ENCODE data around the gene MFSD6. TPM values are rescaled to one million over a fixed set of nuclear protein-coding genes. Genes with fewer than 3 reads are reported as not detected.

Gene MFSD6
- total RNA-seq, 4 donors from 2014 or later: 132 to 189 (median 182) TPM

DNA sequence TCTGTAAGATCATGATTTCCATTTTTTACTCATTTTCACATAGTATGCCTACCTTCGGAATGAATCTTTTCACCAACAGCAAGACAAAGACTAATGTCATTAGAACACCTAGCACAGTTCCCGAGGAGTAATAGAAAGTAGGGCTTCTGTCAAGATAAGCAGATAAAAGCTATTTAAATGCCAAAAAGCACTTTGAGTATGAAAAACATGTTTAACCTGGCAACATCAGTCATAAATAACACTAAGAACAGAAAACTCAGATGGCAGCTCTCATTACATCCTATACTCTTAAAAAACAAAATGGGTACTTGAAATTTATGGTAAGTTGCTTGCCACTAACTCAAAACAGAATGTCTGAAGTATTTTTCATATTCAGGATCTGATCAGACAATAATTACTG is 109.3 kb downstream of the MFSD6 start:
- no peaks in the 10 kb centered on the region for H3K36me3 ChIP-seq
- WGBS, 2 donors: 93 to 96% methylated on average over 2 of the region's 2 CpGs
- TF ChIP-seq POLR2A (IDR thresholded peaks at IDR 0.05): no peak
- TF ChIP-seq, protein P1, sequence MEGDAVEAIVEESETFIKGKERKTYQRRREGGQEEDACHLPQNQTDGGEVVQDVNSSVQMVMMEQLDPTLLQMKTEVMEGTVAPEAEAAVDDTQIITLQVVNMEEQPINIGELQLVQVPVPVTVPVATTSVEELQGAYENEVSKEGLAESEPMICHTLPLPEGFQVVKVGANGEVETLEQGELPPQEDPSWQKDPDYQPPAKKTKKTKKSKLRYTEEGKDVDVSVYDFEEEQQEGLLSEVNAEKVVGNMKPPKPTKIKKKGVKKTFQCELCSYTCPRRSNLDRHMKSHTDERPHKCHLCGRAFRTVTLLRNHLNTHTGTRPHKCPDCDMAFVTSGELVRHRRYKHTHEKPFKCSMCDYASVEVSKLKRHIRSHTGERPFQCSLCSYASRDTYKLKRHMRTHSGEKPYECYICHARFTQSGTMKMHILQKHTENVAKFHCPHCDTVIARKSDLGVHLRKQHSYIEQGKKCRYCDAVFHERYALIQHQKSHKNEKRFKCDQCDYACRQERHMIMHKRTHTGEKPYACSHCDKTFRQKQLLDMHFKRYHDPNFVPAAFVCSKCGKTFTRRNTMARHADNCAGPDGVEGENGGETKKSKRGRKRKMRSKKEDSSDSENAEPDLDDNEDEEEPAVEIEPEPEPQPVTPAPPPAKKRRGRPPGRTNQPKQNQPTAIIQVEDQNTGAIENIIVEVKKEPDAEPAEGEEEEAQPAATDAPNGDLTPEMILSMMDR (IDR thresholded peaks at IDR 0.05): no peak
- H3K27ac ChIP-seq: no peak overlapping the region
- H3K4me3 ChIP-seq (replicated peaks in 1 of 3): no peak overlapping the region
- H3K4me1 ChIP-seq: no peaks in the 10 kb centered on the region
- intact Hi-C loops (cut with DNase I): no loop called here
- DNase-seq: no peak
- H3K27me3 ChIP-seq: no peaks in the 10 kb centered on the region
- no peaks in the 10 kb centered on the region for H3K9me3 ChIP-seq

DNA sequence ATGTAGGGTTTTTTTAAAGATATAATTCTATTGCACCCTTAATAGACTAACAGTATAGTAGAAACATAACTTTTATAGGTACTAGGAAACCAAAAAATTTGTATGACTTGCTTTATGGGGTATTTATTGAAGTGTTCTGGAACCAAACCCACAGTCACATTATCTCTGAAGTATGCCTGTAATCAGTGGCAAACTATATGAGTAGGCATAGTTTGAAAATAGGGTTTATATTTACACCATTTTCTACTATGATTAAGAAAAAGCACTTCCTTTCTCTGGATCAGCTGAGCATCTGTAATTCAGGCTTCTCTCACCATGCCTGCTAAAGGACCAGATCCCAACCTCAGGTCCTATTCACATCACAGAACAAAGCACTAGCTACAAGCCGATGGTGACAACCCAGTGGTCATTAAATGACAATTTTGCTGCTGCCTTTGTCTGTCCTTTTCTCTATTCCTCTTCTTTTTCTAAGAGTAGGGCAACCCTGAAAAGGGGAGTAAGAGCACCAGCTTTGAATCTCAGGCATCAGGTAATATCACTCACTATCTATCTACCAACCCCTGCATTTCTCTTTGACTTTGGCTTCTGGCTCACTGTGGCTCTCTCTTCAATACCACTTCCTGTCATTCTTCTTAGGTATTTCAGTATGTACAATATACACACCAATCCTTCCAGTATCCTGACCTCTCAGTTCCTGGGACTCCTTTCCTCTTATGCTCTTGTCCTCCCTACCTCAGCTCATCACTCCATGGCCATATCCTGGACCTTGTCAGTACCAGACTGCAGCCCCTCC is 112.0 kb downstream of the MFSD6 start:
- no peak for DNase-seq
- H3K4me3 ChIP-seq (replicated peaks in 1 of 3): no peak overlapping the region
- H3K36me3 ChIP-seq: no peaks in the 10 kb centered on the region
- 81 to 95% methylated on average over 1 of the region's 1 CpG for WGBS, 2 donors
- no peak for TF ChIP-seq POLR2A (IDR thresholded peaks at IDR 0.05)
- TF ChIP-seq, protein P1 (IDR thresholded peaks at IDR 0.05): no peak
- H3K27ac ChIP-seq: no peak overlapping the region
- intact Hi-C loops (cut with DNase I): no loop called here
- no peaks in the 10 kb centered on the region for H3K9me3 ChIP-seq
- no peaks in the 10 kb centered on the region for H3K4me1 ChIP-seq
- no peaks in the 10 kb centered on the region for H3K27me3 ChIP-seq

DNA sequence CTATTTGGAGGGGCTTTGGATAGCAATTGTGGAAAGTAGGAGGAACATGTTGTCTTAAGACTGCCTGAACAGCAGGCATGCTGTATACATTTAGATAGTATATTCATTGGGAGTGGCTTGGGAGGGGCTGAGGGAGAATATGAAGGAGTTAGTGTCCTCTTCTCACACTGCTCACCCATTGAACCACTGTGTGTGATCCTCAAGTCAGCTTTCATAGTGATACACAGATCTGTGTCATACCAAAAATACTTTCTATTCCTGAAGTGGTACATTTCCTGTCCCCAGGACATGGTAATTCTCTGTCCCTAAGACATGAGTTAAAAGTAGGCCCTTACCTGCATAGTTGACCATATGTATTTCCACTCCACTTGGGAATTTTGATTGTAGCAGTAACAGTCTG is 116.8 kb downstream of the MFSD6 start:
- H3K36me3 ChIP-seq: no peaks in the 10 kb centered on the region
- no peaks in the 10 kb centered on the region for H3K27me3 ChIP-seq
- no peak for DNase-seq
- TF ChIP-seq, protein P1 (IDR thresholded peaks at IDR 0.05): no peak
- TF ChIP-seq POLR2A (IDR thresholded peaks at IDR 0.05): no peak
- no peaks in the 10 kb centered on the region for H3K9me3 ChIP-seq
- intact Hi-C loops (cut with DNase I): no loop called here
- H3K4me1 ChIP-seq: no peaks in the 10 kb centered on the region
- H3K4me3 ChIP-seq (replicated peaks in 1 of 3): no peak overlapping the region
- H3K27ac ChIP-seq: no peak overlapping the region

DNA sequence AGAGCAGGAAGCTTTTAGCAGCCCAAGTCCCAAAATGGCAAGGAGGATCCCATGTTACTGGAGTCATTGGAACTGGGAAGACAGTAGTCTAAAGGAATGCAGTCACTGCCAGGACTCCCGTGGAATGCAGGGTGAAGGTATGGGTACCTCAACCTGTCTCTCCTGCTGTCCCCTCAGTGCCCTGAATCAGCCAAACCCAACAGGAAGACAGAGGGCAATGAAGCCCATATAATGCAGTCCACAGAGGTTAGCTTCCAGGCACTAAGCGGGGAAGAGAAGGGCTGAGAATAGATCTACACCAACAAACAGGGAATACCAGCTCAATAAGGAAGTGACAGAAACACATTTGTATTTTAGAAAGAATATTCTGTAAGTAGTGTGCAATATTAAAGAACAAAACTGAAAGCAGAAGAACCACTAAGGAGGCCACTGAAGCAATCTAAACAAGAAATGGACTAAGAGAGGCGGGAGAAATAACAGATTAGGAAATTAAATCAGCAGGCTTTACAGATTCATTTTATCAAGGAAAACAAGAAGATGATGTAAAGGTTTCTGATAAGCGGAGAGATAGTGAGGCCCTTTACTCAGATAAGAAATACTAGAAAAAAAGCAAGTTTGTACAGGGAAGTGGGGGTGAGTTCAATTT is 118.1 kb downstream of the MFSD6 start:
- H3K36me3 ChIP-seq: no peaks in the 10 kb centered on the region
- H3K9me3 ChIP-seq: no peaks in the 10 kb centered on the region
- no peak for DNase-seq
- H3K4me3 ChIP-seq (replicated peaks in 1 of 3): no peak overlapping the region
- no peaks in the 10 kb centered on the region for H3K4me1 ChIP-seq
- TF ChIP-seq, protein P1 (IDR thresholded peaks at IDR 0.05): no peak
- no peak for TF ChIP-seq POLR2A (IDR thresholded peaks at IDR 0.05)
- H3K27ac ChIP-seq: no peak overlapping the region
- intact Hi-C loops (cut with DNase I): no loop called here
- no peaks in the 10 kb centered on the region for H3K27me3 ChIP-seq
- WGBS, 2 donors: 88 to 91% methylated on average over 4 of the region's 4 CpGs

DNA sequence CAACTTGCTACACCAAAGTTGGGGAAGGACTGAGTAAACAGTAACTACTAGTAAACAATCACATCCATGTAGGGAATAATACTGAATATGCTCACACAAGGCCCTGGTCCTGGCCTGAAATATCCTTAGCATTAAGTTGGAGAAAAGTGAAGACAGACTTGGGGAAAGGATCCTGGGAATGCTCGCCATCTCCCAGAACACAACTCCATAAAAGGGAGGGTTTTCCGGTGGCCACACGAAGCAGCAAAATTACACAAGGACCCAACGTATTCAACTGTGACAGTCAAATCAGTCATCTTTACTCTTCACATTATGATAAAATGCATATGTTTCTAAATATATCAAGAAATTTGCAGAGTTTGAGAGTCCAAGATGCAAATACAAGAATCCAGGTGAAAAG is 119.1 kb downstream of the MFSD6 start:
- intact Hi-C loops (cut with DNase I): no loop called here
- no peak for TF ChIP-seq POLR2A (IDR thresholded peaks at IDR 0.05)
- TF ChIP-seq, protein P1 (IDR thresholded peaks at IDR 0.05): no peak
- H3K27ac ChIP-seq: no peak overlapping the region
- no peaks in the 10 kb centered on the region for H3K4me1 ChIP-seq
- H3K9me3 ChIP-seq: no peaks in the 10 kb centered on the region
- DNase-seq: no peak
- no peaks in the 10 kb centered on the region for H3K36me3 ChIP-seq
- no peak overlapping the region for H3K4me3 ChIP-seq (replicated peaks in 1 of 3)
- 96 to 97% methylated on average over 4 of the region's 4 CpGs for WGBS, 2 donors
- no peaks in the 10 kb centered on the region for H3K27me3 ChIP-seq

Data from thyroid gland (tissue), 4 donors.